Measurements from ENCODE around the gene PJA2. TPM values are rescaled to one million over a fixed set of nuclear protein-coding genes. Genes with fewer than 3 reads are reported as not detected.

The PJA2 gene
- total and polyA plus RNA-seq, 8 donors, result 81.4 to 147 (median 125) TPM

DNA sequence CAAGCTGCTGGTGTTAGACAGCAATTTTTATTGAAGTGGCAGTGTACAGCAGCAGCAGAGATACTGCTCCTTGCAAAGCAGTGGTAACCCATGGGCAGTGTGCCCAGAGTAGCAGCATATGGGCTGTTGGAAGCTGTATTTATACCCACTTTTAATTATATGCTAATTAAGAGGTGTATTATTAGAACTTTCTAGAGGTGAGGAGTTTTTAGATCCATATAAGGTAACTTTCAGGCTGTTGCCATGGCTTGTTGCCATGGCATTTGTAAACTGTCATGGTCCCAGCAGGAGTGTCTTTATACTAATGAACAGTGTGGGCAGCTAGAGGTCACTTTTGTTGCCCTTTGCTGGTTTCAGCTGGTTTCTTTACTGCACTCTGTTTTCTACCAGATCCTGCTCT is 3.7 kb upstream of the PJA2 start:
- intact Hi-C loops (cut with DNase I), result no loop called here
- TF ChIP-seq, protein P1, sequence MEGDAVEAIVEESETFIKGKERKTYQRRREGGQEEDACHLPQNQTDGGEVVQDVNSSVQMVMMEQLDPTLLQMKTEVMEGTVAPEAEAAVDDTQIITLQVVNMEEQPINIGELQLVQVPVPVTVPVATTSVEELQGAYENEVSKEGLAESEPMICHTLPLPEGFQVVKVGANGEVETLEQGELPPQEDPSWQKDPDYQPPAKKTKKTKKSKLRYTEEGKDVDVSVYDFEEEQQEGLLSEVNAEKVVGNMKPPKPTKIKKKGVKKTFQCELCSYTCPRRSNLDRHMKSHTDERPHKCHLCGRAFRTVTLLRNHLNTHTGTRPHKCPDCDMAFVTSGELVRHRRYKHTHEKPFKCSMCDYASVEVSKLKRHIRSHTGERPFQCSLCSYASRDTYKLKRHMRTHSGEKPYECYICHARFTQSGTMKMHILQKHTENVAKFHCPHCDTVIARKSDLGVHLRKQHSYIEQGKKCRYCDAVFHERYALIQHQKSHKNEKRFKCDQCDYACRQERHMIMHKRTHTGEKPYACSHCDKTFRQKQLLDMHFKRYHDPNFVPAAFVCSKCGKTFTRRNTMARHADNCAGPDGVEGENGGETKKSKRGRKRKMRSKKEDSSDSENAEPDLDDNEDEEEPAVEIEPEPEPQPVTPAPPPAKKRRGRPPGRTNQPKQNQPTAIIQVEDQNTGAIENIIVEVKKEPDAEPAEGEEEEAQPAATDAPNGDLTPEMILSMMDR (IDR thresholded peaks at IDR 0.05), result no peak
- ATAC-seq, result no peak
- Histone ChIP-seq H3K27ac (peak overlapping the region in 1 of 2 donors; percentile 5), H3K9me3 (no peaks in the 10 kb centered on the region), H3K27me3 (no peaks in the 10 kb centered on the region), H3K4me1 (peaks cover 0 to 12% of the 10 kb centered on the region in 2 donors), H3K4me3 (no peak overlapping the region), H3K36me3 (no peaks in the 10 kb centered on the region)
- peak in 1 of 4 donors; percentile 52 for DNase-seq

DNA sequence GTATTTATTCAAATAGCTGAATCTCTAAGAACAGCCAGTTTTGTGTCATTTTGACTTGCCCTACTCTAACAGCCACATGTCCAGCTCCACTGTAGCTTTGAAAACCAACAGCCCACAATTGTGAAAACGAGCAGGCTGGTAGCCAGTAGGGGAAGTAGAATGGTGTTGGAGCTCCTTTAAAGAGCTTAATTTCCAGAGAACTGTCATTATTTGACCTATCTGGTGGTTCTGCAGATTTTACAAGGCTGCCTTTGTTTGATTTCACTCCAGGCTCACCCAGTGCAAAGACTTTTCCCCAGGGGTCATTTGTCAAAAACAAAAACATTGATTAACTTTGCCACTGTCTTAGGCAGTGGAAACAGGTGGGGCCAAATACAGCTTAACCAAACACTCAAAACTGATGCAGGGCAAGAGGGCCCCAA is 3.2 kb upstream of the PJA2 start:
- Histone ChIP-seq H3K4me3 (no peak overlapping the region), H3K9me3 (no peaks in the 10 kb centered on the region), H3K36me3 (no peaks in the 10 kb centered on the region), H3K27ac (peak overlapping the region in 1 of 2 donors; percentile 5), H3K4me1 (peaks cover 0 to 16% of the 10 kb centered on the region in 2 donors), H3K27me3 (no peaks in the 10 kb centered on the region)
- TF ChIP-seq, protein P1 (IDR thresholded peaks at IDR 0.05), result no peak
- no peak for DNase-seq
- intact Hi-C loops (cut with DNase I), result no loop called here
- ATAC-seq, result no peak

- TF ChIP-seq, protein P1 (IDR thresholded peaks at IDR 0.05), result no peak
- H3K36me3 ChIP-seq, result no peaks in the 10 kb centered on the region
- H3K9me3 ChIP-seq, result no peaks in the 10 kb centered on the region
- peaks cover 9 to 30% of the 10 kb centered on the region in 2 donors for H3K4me1 ChIP-seq
- intact Hi-C loops (cut with DNase I), result no loop called here
- no peaks in the 10 kb centered on the region for H3K27me3 ChIP-seq
- H3K4me3 ChIP-seq, result no peak overlapping the region
- ATAC-seq (no peak), DNase-seq (no peak)
- peak overlapping the region; percentile 99 to 100 for H3K27ac ChIP-seq
These were observed 1.9 kb upstream of the PJA2 start for GRCh38 chr5:109411627-109412026.

GRCh38 chr5:109411149-109411514 is 1.4 kb upstream of the PJA2 start:
- intact Hi-C loops (cut with DNase I), result no loop called here

DNA sequence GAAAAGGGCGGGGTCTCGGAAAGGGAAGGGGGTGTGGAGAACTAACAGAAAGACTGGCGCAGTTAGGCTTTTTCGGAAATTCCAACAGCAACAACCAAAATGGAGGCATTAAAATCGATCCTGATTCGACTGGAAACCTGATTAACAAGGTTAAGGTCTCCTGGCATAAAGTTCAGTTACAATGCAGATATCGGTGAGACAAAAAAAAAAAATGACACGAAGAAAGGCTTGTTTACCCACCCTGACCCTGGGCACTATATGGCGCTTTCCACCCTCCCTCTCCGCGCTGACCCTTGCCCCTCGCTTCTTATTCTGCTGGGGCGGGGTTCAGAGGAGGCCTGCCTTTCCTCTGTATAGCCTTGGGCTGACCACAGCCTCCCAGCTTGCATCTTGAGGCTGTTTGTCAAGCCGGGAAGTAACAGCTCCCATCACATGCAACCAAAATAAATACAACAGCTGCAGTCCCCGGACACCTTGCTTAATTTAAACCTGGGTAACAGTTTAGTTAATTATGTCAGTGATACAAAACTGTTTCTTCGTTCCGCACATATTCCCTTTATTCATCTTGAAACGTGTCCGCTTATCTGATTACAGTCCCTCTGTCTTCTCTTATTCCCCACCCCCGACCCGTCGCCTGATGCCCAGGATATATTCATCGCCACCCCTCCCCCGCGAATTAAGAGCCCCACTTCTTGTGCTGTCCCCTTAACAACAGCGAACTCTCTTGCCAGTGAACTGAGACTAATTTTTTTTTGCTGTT is 795 bp upstream of the PJA2 start:
- DNase-seq (peak in 3 of 4 donors; percentile 84 to 87 (median 86)), ATAC-seq (peak; percentile 57)
- Histone ChIP-seq H3K4me1 (peaks cover 9 to 40% of the 10 kb centered on the region in 2 donors), H3K9me3 (no peaks in the 10 kb centered on the region), H3K36me3 (no peaks in the 10 kb centered on the region), H3K27ac (peak overlapping the region; percentile 99 to 100), H3K4me3 (peak overlapping the region; percentile 37 to 83), H3K27me3 (no peaks in the 10 kb centered on the region)
- intact Hi-C loops (cut with DNase I), result no loop called here
- TF ChIP-seq, protein P1 (IDR thresholded peaks at IDR 0.05), result no peak

More at GRCh38 chr5:109411149-109411514, 1.4 kb upstream of the PJA2 start:
- TF ChIP-seq, protein P1 (IDR thresholded peaks at IDR 0.05), result no peak
- H3K36me3 ChIP-seq, result no peaks in the 10 kb centered on the region
- H3K4me1 ChIP-seq, result peaks cover 9 to 35% of the 10 kb centered on the region in 2 donors
- H3K9me3 ChIP-seq, result no peaks in the 10 kb centered on the region
- DNase-seq (no peak), ATAC-seq (no peak)
- H3K27me3 ChIP-seq, result no peaks in the 10 kb centered on the region
- H3K4me3 ChIP-seq, result peak overlapping the region; percentile 37 to 83
- peak overlapping the region; percentile 99 to 100 for H3K27ac ChIP-seq

Data from left lung (tissue), 10 donors.